Stimulated activated naive CD4-positive, alpha-beta T cell (primary cell): Measurements from ENCODE around the gene NCOA4.
"Not testable (repeated sequence)": the region's sequence is repeated elsewhere in the genome, so short reads cannot be mapped to it uniquely, and the experiment has no call there.

Source experiments
- DNase-seq, 6 experiments: peaks; one replicate each; lab custom pipeline; 2025; lab: John Stamatoyannopoulos, UW

Gene NCOA4

GRCh38 chr10:45983538-45984186, 46.8 kb downstream of the NCOA4 start:
- peak in 5 of 6 experiments; percentile 13 to 54 (median 22) for DNase-seq

DNA sequence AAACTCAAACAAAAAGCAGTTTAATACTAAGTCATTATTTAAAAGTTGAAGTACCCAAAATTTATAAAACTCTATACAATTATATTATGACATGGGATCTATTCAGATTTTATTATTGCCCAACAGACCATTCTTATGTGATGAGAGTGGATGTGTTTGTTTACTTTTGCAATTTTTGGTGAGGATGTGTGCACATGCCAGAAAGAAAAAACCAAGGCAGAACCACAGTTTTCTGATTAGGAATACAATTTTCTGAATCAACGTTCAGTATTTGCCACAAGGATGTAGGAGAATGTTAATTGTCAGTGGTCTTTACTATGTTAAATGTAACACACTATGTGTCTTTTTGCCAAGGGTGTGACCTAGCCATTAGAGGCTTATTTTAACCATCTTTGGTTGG, 49.1 kb downstream of the NCOA4 start:
- DNase-seq = not testable (repeated sequence)

DNA sequence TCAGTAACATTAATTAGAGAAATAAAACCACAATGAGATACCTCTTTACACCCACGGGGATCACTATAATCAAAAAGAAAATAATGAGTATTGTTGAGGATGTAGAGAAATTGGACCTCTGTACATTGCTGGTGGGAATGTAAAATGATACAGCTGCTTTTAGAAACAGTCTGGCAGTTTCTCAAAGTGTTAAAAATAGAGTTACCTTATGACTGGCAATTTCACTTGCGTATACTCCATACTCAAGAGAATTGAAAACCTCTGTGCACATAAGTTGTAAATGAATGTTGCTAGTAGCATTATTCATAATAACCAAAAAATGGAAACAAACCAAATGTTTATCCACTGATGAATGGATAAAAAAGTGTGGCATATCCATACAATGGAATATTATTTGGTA, 51.9 kb downstream of the NCOA4 start:
- DNase-seq = not testable (repeated sequence)

DNA sequence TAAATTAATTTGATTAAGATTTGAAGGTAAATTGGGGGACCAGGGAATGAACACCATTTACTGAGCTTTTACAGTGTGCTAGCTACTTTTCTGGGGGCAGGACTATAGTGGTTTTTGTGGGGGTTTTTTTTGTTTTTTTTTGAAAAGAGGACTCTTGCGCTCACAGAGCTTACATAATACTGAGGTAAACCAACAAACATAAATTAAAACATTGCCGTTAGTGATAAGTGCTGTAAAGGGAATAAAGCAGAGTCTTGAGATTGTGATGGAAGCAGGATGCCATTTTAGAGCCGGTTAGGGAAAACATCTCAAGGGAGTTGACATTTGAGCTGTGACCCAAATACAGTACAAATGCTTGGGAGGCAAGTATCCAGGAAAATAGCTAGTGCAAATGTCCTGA, 56.4 kb downstream of the NCOA4 start:
- DNase-seq = not testable (repeated sequence)

GRCh38 chr10:45972813-45973169, 57.6 kb downstream of the NCOA4 start:
- not testable (repeated sequence) for DNase-seq

- DNase-seq = peak; percentile 78 to 89 (median 85)
Observed at GRCh38 chr10:45972106-45972812, 58.2 kb downstream of the NCOA4 start, which contains the start of gene TIMM23. TSS of gene TIMM23 (plus strand) at chr10:45972489. CDS start at chr10:45972625, 136 bp downstream.

GRCh38 chr10:45971742-45972105, 58.7 kb downstream of the NCOA4 start:
- DNase-seq = not testable (repeated sequence)

GRCh38 chr10:45971019-45971418, 59.4 kb downstream of the NCOA4 start:
- DNase-seq = not testable (repeated sequence)

DNA sequence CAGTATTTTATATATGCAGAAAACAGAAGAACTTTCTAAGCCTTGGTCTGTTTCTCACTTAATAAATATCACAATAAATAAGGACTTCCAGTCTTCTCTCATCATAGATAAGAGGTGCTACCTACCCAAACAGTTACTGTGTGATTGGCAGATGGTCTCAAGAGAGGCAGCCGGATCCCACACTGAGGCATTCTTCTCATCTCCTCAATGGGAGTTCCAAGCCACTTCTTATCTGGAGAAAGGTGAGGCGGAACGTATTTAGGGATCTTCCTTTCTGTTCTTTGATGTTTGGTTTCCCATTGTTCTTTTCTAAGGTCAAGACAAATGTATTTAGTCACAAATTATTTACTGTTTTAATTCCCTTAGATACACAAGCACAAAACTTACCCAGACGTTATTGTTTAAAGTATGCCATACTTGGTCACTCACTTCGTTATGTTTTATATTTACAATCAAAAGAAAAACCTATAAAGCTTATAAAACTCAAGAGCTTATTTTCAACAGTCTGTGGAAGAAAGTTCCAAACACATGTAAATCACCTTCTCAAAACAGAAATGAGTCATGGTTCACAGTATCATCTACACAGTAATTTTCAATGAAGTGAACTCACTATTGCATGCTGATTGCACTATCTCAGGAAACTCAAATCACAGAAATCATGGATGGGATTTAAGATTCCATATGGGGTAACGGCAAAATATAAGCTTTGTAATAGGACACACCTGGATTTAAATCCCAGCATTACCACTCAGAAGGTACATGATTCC, 67.6 kb downstream of the NCOA4 start:
- DNase-seq = not testable (repeated sequence)

- not testable (repeated sequence) for DNase-seq
Observed at GRCh38 chr10:45957928-45958327, 72.5 kb downstream of the NCOA4 start.

DNA sequence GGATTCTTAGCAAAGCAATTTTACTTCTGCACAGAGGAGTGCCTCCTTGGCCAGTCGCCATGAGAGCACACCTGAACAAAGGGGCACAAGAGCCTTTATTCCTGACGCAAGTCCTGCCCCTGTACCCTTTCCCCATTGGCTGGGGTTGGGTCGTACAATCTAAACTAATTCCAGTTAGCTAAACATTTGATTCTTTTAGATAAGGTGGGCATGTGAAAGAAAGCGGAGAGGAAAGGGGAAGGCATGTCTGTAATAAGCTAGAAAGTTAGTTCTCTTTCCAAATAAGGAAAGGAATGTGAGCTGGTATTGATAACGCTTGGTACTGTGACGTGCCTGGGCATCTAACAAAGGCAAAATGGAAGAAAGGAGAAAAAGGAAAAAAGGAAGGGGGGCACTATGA, 73.8 kb downstream of the NCOA4 start:
- not testable (repeated sequence) for DNase-seq
